Measurements from ENCODE around the gene HACE1.

Gene HACE1

GRCh38 chr6:104887350-104887749 is 27.6 kb upstream of the HACE1 start:
- peaks cover 8% of the 10 kb centered on the region for H3K9me3 ChIP-seq (ENCODE audit: insufficient read depth, low read length, severe bottlenecking)
- H2AFZ ChIP-seq (ENCODE audit: low read depth, low read length): no peak overlapping the region
- no peak overlapping the region for H3K9ac ChIP-seq (ENCODE audit: low read depth, low read length)
- no peaks in the 10 kb centered on the region for H4K20me1 ChIP-seq (ENCODE audit: insufficient read depth, low read length)
- DNase-seq (peak; percentile 64), ATAC-seq (ENCODE audit: insufficient read depth, low read depth) (peak; percentile 99)
- no peaks in the 10 kb centered on the region for H3K79me2 ChIP-seq (ENCODE audit: insufficient read depth, low read length)
- no peak overlapping the region for H3K4me2 ChIP-seq (ENCODE audit: insufficient read depth, low read length)
- H3K27me3 ChIP-seq (ENCODE audit: insufficient read depth, low read length, poor library complexity): no peaks in the 10 kb centered on the region
- H3K4me3 ChIP-seq (ENCODE audit: low read depth in 1 of 2, low read length in 2 of 2): no peak overlapping the region
- no peaks in the 10 kb centered on the region for H3K36me3 ChIP-seq (ENCODE audit: insufficient read depth, low read length)
- no peak for TF ChIP-seq EZH2 (IDR thresholded peaks at IDR 0.05; ENCODE audit: borderline replicate concordance, low read depth, low read length, severe bottlenecking)
- no peak for TF ChIP-seq CTCF (IDR thresholded peaks at IDR 0.05; ENCODE audit: borderline replicate concordance, extremely low read depth, low read length, poor library complexity, severe bottlenecking)
- no peaks in the 10 kb centered on the region for H3K4me1 ChIP-seq (ENCODE audit: insufficient read depth, low read length)
- H3K27ac ChIP-seq (ENCODE audit: low read length): no peak overlapping the region

- Histone ChIP-seq H3K4me1 (ENCODE audit: insufficient read depth, low read length) (no peaks in the 10 kb centered on the region), H2AFZ (ENCODE audit: low read depth, low read length) (no peak overlapping the region), H3K9ac (ENCODE audit: low read depth, low read length) (no peak overlapping the region), H3K79me2 (ENCODE audit: insufficient read depth, low read length) (no peaks in the 10 kb centered on the region), H3K27me3 (ENCODE audit: insufficient read depth, low read length, poor library complexity) (no peaks in the 10 kb centered on the region), H3K4me3 (ENCODE audit: low read depth in 1 of 2, low read length in 2 of 2) (no peak overlapping the region), H3K36me3 (ENCODE audit: insufficient read depth, low read length) (no peaks in the 10 kb centered on the region), H3K27ac (ENCODE audit: low read length) (no peak overlapping the region), H3K4me2 (ENCODE audit: insufficient read depth, low read length) (no peak overlapping the region), H4K20me1 (ENCODE audit: insufficient read depth, low read length) (no peaks in the 10 kb centered on the region), H3K9me3 (ENCODE audit: insufficient read depth, low read length, severe bottlenecking) (peaks cover 8% of the 10 kb centered on the region)
- ATAC-seq (ENCODE audit: insufficient read depth, low read depth) (no peak), DNase-seq (no peak)
- TF ChIP-seq EZH2 (IDR thresholded peaks at IDR 0.05; ENCODE audit: borderline replicate concordance, low read depth, low read length, severe bottlenecking) (no peak), CTCF (IDR thresholded peaks at IDR 0.05; ENCODE audit: borderline replicate concordance, extremely low read depth, low read length, poor library complexity, severe bottlenecking) (no peak)
Measured at GRCh38 chr6:104885518-104886043, 25.9 kb upstream of the HACE1 start.

GRCh38 chr6:104884867-104885517 is 25.3 kb upstream of the HACE1 start:
- Histone ChIP-seq H3K9ac (ENCODE audit: low read depth, low read length) (no peak overlapping the region), H3K9me3 (ENCODE audit: insufficient read depth, low read length, severe bottlenecking) (peaks cover 8% of the 10 kb centered on the region), H3K27me3 (ENCODE audit: insufficient read depth, low read length, poor library complexity) (no peaks in the 10 kb centered on the region), H3K4me1 (ENCODE audit: insufficient read depth, low read length) (no peaks in the 10 kb centered on the region), H2AFZ (ENCODE audit: low read depth, low read length) (no peak overlapping the region), H3K36me3 (ENCODE audit: insufficient read depth, low read length) (no peaks in the 10 kb centered on the region), H4K20me1 (ENCODE audit: insufficient read depth, low read length) (no peaks in the 10 kb centered on the region), H3K79me2 (ENCODE audit: insufficient read depth, low read length) (no peaks in the 10 kb centered on the region), H3K4me3 (ENCODE audit: low read depth in 1 of 2, low read length in 2 of 2) (no peak overlapping the region), H3K4me2 (ENCODE audit: insufficient read depth, low read length) (no peak overlapping the region), H3K27ac (ENCODE audit: low read length) (no peak overlapping the region)
- DNase-seq (no peak), ATAC-seq (ENCODE audit: insufficient read depth, low read depth) (no peak)
- TF ChIP-seq EZH2 (IDR thresholded peaks at IDR 0.05; ENCODE audit: borderline replicate concordance, low read depth, low read length, severe bottlenecking) (no peak), CTCF (IDR thresholded peaks at IDR 0.05; ENCODE audit: borderline replicate concordance, extremely low read depth, low read length, poor library complexity, severe bottlenecking) (no peak)
